HG02759 (cell line): ENCODE data around the gene ENTR1.

ENCODE experiments used
- ATAC-seq: cut with Tn5 transposase; IDR thresholded peaks from one replicate; pipeline ENCODE4 v1.9.1; 2021; ENCODE audit warnings: mild to moderate bottlenecking, moderate library complexity; ENCODE audit not compliant: unreplicated experiment

The ENTR1 gene

GRCh38 chr9:136400038-136400834, 10.2 kb downstream of the ENTR1 start, which contains the start of gene SNAPC4:
Gene SNAPC4, minus strand, starts transcription at chr9:136400170. Its CDS starts 1,742 bp downstream, at chr9:136398428.
- ATAC-seq: peak; percentile 76

- ATAC-seq: peak; percentile 36
Observed at GRCh38 chr9:136399176-136400037, 11.0 kb downstream of the ENTR1 start.

GRCh38 chr9:136398286-136398685, 12.1 kb downstream of the ENTR1 start:
- ATAC-seq: no peak

DNA sequence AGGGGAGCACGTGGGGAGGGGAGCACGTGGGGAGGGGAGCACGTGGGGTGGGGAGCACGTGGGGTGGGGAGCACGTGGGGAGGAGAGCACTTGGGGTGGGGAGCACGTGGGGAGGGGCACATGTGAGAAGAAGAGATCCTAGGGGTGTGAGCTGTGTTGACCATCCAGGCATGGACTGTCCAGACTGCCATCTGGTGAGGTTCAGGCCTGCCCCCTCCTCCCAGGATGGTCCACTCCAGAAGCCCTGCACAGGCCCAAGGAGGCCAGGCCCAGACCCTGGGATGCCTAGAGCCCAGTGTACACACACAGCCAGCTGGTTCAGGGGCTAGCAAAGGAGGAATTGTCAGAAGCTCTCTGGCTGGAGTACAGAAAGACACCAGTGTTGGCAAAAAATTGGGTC, 12.8 kb downstream of the ENTR1 start:
- ATAC-seq: no peak

- no peak for ATAC-seq
Observed at GRCh38 chr9:136396219-136396515, 14.2 kb downstream of the ENTR1 start.

- no peak for ATAC-seq
Observed at GRCh38 chr9:136395345-136396218, 14.8 kb downstream of the ENTR1 start.

- no peak for ATAC-seq
Observed at GRCh38 chr9:136395020-136395340, 15.4 kb downstream of the ENTR1 start.

DNA sequence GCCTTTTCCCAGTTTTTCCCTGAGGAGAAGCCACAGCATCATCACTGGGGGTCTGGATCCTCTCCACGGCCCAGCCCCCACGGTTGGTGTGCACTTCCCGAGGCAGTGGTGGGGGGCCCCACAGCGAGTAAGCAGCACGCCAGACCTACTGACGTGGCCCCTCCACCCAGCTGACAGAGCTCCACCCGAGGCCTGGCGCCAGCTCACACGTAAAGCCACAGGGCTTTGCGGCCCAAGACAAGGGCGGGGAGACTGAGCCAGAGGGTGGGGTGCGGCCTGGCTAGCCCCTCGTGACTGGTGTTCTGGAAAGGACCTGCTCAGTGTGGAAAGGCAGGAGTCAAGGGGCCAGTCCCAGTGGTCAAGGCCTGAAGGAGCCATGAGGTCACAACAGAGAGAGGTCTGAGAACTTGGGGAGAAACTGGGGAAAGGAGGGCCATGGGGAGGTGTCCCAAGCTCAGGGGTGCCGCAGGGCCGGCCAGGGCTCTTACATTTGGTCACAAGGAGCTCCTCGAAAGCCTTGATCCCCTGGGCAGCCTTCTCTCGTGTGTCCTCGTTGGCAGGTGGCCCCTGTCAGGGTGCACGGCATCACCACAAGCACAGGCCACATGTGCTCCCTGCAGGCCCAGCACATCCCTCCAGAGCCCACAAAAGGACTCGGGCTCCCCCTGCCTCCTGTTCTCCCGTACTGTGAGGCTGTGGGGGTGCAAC, 15.9 kb downstream of the ENTR1 start:
- ATAC-seq: no peak

- ATAC-seq: no peak
Observed at GRCh38 chr9:136393531-136393930, 16.9 kb downstream of the ENTR1 start.

- no peak for ATAC-seq
Observed at GRCh38 chr9:136392538-136393449, 17.6 kb downstream of the ENTR1 start.

DNA sequence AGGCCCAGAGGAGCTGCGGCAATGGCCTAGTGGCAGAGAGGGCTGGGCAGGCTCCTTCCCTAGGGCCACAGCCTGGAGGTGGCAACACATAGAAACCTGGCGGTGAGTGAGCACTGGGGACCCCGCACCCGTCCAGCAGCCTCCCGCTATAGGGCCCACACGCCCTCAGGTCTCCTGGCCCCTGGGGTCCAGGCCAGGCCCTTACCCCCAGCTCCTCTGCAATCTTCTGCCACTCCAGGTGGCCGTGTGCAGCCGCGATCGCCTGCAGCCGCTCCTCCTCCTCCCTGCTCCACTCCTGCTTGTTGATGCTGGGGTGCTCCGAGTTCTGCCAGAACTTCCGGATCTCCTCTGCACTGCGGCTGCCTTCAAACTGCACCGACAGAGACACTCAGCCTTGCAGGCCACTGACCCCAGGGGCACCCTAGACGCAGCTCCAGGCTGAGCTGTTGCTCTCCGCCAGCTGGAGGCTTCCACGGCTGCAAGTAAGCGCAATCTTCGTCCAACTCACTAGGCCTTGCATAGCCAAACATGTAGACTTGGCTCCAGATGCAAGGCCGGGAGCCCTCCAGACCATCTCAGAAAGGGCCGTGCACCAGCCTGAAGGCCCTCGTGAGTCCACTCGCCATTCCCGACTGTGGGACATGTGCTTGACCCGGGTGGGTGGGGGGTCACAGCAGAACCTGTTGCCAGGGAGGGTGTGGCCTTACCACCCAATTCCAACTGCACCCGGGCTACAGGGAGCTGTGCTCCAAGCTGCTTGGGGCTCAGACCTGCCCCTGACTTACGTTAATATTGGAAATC, 18.5 kb downstream of the ENTR1 start:
- no peak for ATAC-seq

DNA sequence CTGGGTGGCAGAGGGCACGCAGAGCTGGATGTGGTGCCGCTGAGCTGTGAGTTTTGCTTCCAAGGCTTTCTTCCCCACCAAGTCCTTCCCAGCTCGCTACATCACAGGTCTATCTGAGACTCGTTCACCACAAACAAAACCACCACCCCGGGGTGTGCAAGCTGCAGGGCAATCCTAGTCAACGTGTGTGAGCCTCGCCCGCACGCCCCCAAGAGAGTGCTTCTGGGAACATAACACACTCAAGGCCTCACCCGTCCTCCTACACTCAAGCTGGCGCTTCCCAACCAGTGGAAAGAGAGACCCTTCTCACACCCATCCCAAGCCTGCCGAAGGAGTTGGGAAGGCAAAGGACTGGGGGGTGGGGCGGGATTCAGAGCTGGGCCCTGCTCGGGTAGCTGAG, 21.0 kb downstream of the ENTR1 start:
- no peak for ATAC-seq

DNA sequence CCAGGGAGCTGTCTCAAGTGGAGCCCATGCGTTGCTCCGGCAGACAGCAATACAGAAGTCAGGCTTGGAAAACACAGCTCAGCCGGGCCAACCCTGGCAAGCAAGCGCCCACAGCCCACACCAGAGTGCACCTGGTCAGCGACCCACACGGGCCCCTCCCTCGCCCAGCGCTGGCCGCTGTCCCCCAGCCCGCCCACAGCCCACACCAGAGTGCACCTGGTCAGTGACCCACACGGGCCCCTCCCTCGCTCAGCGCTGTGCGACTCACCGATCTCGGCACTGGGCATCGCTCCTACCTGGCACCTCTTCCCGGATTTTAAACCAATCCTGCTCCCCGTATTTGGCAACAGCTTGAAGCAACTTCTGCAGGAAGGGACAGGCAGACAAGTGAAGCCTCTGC, 23.2 kb downstream of the ENTR1 start:
- ATAC-seq: no peak

DNA sequence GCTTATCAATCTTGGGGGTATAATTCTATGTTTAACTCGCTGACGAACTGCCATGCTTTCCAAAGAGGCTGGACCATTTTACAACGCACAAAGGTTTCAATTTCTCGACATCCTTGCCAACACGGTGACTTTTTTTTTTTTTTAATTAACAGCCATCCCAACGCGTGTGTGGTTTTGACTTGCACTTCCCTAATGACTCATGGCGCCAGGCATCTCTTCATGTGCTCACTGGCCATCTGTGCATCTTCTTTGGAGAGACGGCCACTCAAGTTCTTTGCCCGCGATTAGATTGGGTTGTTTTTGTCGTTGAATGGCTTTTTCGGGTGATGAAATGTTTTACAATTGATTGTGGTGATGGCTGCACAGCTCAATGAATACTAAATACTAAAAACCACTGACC, 24.4 kb downstream of the ENTR1 start:
- ATAC-seq: no peak

GRCh38 chr9:136385015-136385414, 25.4 kb downstream of the ENTR1 start:
- ATAC-seq: no peak

DNA sequence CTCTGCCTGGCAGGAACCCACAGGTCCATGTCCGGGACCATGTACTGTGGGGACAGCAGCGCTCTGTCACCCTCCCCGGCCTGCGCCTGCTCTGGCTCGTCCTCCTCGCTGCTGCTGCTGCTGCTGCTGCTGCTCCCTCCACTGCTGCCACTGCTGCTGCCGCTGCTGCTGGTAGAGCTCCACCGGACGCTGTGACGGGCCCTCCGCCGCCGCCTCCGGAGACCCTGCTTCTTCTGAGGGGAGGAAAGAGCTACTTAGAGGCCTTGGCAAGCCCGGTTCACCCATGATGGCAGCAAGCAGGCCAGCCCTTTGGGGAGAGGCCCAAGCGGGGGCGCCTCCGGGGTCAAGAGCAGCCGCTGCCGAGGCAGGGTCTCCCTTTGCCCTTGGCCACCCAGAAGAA, 27.0 kb downstream of the ENTR1 start:
- no peak for ATAC-seq

GRCh38 chr9:136381966-136382513, 28.4 kb downstream of the ENTR1 start:
- ATAC-seq: no peak

- no peak for ATAC-seq
Observed at GRCh38 chr9:136381311-136381710, 29.1 kb downstream of the ENTR1 start.

DNA sequence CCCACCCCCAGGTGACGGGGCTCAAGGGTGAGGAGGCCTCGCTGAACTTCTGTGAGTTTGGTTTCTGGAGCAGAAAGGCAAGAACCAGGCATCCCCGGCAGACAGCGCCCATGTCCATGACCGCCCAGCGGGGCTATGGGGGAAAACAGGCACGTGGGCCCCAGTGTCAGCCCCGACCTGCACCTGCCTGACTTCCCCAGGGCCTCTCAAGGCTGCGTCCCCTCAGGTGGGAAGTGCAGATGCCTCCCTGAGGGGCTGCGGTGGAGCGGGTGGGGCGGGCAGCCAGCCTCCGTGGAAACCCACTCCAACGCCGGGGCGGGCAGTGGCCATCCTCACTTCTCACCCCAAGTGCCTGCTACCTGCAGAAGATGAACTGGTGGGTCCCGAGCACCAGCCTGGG, 30.0 kb downstream of the ENTR1 start:
- ATAC-seq: no peak
